H1 (cell line): ENCODE results near the gene MAOB. TPM values are rescaled to one million over a fixed set of nuclear protein-coding genes. Genes with fewer than 3 reads are reported as not detected.

ENCODE experiments used
- CBX8 ChIP-seq: fragments of 300-800, 300-1000 bp; sonication (generic); IDR thresholded peaks from 2 replicates; pipeline ENCODE4 v1.7.1; 2016; ENCODE audit warnings: low read depth, low read length, borderline replicate concordance
- CTBP2 ChIP-seq: IDR thresholded peaks from 2 replicates; pipeline ENCODE4 v1.7.0; 2011; ENCODE audit warnings: borderline replicate concordance, mild to moderate bottlenecking, moderate library complexity, mixed read lengths, low read length; ENCODE audit not compliant: insufficient read depth, insufficient read length
- FOSL1 ChIP-seq: IDR thresholded peaks from 2 replicates; pipeline ENCODE4 v1.6.1; 2011; ENCODE audit warnings: mild to moderate bottlenecking, low read depth, low read length, moderate library complexity; ENCODE audit not compliant: insufficient read depth
- KDM4A ChIP-seq: IDR thresholded peaks from one replicate; pipeline ENCODE4 v1.7.1; 2012; ENCODE audit warnings: low read depth, mild to moderate bottlenecking, moderate library complexity, low read length, inconsistent platforms; ENCODE audit not compliant: severe bottlenecking
- SP4 ChIP-seq: IDR thresholded peaks from 2 replicates; pipeline ENCODE4 v1.6.1; 2012; ENCODE audit warnings: low read length, inconsistent platforms
- SRF ChIP-seq: IDR thresholded peaks from 2 replicates; pipeline ENCODE4 v1.6.1; 2011; ENCODE audit warnings: mild to moderate bottlenecking, low read depth, low read length, moderate library complexity
- TAF7 ChIP-seq: optimal IDR thresholded peaks from 2 replicates; pipeline ENCODE3; 2011; ENCODE audit warnings: low read depth, mild to moderate bottlenecking, inconsistent platforms, low read length, moderate library complexity, borderline replicate concordance
- polyA plus RNA-seq, 7 experiments: library from polyadenylated mRNA; depleted of rRNA in 3 of 7; stranded (reverse) in 5 of 7; unstranded in 2 of 7; fragments of >200 nt in 5 of 7; fragments of 200-250 nt in 2 of 7; gene quantifications; 1 replicate in 5 of 7; 2 replicates in 1 of 7; 4 replicates in 1 of 7; pipeline versions ENCODE4 v1.2.1 to v1.2.3, GENCODE V29; 2011 to 2013; ENCODE audit warnings: missing spikeins in 2 of 7, mixed read lengths in 2 of 7
- total RNA-seq: library from RNA; stranded (reverse); fragmentation: NEBNext Ultra II Directional; extraction: Animal tissue kit (Norgen Biotek cat#: 25700); gene quantifications from 2 replicates; pipeline ENCODE4 v1.2.1, GENCODE V29; 2021

The MAOB gene
- total and polyA plus RNA-seq, 2 of the 8 experiments (the other 6 are each of a cell fraction or from before 2014, with no cell fraction given), result 0.73 to 1.1 TPM

DNA sequence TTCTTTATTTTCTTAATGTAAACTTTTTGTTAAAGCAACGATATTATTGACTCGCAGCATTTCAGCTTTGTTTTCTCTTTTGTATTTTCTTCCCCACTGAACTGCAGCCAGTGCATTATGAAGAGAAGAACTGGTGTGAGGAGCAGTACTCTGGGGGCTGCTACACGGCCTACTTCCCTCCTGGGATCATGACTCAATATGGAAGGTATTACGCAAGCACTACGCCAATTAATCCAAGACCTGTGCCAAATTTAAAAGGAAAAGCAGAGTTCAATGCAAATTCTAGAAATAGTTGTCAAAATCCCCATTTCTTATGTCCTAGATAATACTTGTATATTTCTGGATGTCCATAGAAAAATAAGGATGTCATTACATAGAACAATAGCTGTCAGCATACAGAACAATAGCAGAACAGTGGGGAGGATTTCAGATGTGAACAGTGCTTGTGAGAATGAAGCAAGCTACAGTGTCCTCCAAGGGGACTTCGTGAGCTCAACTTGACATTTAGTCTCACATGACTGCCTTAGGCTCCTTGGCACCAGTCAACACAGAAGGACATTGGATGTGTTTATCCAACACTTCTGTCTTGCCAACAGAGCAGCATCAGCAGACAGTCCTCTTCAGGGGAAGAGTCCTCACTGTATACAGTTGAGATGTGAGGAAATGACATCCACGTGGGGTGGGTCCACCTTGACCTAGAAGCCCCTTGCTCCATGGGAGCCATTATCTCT is 140.2 kb downstream of the MAOB start (continued):
- TF ChIP-seq SRF, result no peak
- TF ChIP-seq FOSL1, result no peak
- TF ChIP-seq SP4, result no peak
- no peak for TF ChIP-seq TAF7
- TF ChIP-seq KDM4A, result no peak
- no peak for TF ChIP-seq CBX8
- no peak for TF ChIP-seq CTBP2
